Chondrocyte (in vitro differentiated cells): Measurements from ENCODE around the gene NRGN. TPM values are rescaled to one million over a fixed set of nuclear protein-coding genes. Genes with fewer than 3 reads are reported as not detected.
A peak's percentile ranks its signal among the peaks of the same experiment; 100 is the strongest.

Source experiments
- DNase-seq: peaks from one replicate; pipeline ENCODE4 v3.0.0; 2021; ENCODE audit warnings: mixed read lengths, low spot score
- H3K27ac Mint-ChIP-seq: one replicate; pipeline ENCODE4 v1.8.0; 2021; ENCODE audit warnings: mild to moderate bottlenecking, moderate library complexity, mixed read lengths; ENCODE audit not compliant: unreplicated experiment
- H3K27me3 Mint-ChIP-seq: 2 replicates; pipeline ENCODE4 v1.8.0; 2021; ENCODE audit warnings: low read depth, mixed read lengths
- H3K36me3 Mint-ChIP-seq: 2 replicates; pipeline ENCODE4 v1.8.0; 2021; ENCODE audit warnings: low read depth, mixed read lengths
- H3K4me1 Mint-ChIP-seq: 2 replicates; pipeline ENCODE4 v1.8.0; 2021; ENCODE audit warnings: low read depth, mild to moderate bottlenecking, mixed read lengths
- H3K4me3 Mint-ChIP-seq: one replicate; pipeline ENCODE4 v1.8.0; 2021; ENCODE audit warnings: mild to moderate bottlenecking, moderate library complexity, mixed read lengths; ENCODE audit not compliant: unreplicated experiment
- H3K9me3 Mint-ChIP-seq: 2 replicates; pipeline ENCODE4 v1.8.0; 2021; ENCODE audit warnings: low read depth, mixed read lengths
- total RNA-seq: library from RNA; stranded (reverse); gene quantifications from 3 replicates; pipeline ENCODE4 v1.2.1, GENCODE V29; 2021
- TF ChIP-seq, protein P1 (sequence below): fragments of 200-600 bp; sonication (generic); IDR thresholded peaks from 2 replicates; pipeline ENCODE4 v1.5.0; 2021; ENCODE audit warnings: antibody characterized with exemption, mild to moderate bottlenecking, moderate library complexity

The NRGN gene
- total RNA-seq, 1 donor from 2014 or later, result 1.8 TPM

DNA sequence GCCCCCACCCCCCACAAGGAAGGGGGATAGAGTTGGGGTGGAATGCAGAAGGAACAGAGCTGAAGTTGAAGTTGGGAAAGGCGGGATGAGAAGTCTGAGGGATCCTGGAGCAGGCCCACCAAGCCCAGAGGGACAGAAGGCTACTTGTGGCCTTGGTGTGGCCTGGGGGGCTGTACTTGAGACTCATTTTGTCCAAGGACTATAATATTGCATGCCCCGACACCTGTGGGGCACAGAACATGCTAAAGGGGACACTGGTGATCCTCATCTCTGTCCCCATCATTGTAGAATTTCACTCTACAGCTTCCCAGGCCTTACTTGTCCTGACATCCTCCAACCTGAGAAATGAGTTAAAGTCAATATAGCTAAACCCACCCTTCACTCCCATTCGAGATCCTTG, 21.1 kb downstream of the NRGN start:
- Mint-ChIP-seq H3K27me3 (peaks cover 9% of the 10 kb centered on the region), H3K36me3 (peaks cover 4% of the 10 kb centered on the region), H3K27ac (no peak overlapping the region), H3K4me3 (peak overlapping the region; percentile 35), H3K4me1 (peaks cover 29% of the 10 kb centered on the region), H3K9me3 (no peaks in the 10 kb centered on the region)
- no peak for DNase-seq
- TF ChIP-seq, protein P1, sequence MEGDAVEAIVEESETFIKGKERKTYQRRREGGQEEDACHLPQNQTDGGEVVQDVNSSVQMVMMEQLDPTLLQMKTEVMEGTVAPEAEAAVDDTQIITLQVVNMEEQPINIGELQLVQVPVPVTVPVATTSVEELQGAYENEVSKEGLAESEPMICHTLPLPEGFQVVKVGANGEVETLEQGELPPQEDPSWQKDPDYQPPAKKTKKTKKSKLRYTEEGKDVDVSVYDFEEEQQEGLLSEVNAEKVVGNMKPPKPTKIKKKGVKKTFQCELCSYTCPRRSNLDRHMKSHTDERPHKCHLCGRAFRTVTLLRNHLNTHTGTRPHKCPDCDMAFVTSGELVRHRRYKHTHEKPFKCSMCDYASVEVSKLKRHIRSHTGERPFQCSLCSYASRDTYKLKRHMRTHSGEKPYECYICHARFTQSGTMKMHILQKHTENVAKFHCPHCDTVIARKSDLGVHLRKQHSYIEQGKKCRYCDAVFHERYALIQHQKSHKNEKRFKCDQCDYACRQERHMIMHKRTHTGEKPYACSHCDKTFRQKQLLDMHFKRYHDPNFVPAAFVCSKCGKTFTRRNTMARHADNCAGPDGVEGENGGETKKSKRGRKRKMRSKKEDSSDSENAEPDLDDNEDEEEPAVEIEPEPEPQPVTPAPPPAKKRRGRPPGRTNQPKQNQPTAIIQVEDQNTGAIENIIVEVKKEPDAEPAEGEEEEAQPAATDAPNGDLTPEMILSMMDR, result no peak

DNA sequence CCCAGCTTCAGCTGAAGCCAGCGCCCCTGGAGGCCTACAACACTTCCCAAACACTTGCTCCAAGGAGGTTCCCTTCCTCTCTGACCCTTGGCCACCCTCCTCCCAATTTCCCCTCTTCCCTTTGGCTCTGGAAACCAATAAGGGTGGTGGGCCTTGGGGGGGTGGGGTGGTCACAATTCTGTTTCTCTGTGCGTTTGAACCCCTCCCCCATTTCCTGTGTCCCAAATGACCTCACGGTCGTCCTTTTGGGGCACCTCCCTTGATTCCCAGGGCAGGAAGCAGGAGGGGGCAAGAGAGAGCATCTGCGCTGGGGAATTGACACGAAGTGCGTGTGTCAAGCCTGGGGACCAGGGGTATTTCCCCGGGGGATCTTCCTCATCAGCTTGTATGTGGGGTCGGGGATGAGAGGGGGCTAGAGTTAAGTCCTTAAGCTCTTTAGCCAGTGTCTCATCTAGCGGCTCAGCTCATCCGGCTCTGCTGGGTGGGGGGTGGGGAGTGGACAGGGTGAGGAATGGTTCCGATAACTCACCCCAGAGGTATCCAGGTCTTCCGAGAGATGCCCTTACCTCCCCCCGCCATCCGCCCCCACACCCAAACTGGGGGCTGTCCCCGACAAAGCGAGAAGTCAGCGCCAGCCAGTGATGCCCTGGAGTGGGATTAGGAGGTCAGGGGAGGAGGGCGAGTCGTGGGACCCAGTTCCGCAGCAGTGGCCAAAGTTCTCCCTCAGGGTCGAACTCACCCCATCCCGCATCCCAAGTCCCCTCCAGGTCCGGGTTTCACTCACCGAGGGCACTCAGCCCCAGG, 21.8 kb downstream of the NRGN start:
- H3K27me3 Mint-ChIP-seq, result peaks cover 9% of the 10 kb centered on the region

DNA sequence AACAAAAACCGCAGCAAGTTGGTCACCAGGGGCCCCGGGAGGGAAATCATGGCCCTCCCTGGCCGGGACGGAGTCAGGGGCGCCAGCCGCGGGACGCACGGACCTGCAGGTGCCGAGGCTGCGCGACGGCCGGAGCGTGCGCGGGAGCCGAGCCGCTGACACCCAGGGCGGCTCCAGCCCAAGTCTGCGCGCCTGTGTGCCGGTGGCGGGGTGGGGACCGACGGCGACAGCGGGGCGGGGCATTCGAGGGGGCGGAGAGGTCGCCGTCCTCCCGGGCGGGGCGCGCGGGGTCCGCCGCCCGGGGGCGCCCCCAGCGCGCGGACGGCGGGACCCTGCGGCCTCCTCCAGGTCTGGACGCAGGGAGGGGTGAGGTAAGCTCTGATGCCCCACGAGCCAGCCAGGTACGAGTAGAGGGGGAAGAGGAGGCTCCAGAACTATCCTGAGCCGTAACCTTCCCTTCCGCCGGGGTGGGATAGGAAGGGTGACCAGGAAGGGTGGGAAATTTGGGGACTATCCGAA, 22.4 kb downstream of the NRGN start, which contains the start of gene ESAM:
TSS of gene ESAM (minus strand) at position 186 of the 519 bp plus-strand sequence. CDS start at position 50, 136 bp downstream.
- Mint-ChIP-seq H3K27me3 (peaks cover 9% of the 10 kb centered on the region), H3K9me3 (no peaks in the 10 kb centered on the region), H3K27ac (peak within 1 kb of the TSS; percentile 76), H3K36me3 (peaks cover 9% of the 10 kb centered on the region), H3K4me1 (peaks cover 29% of the 10 kb centered on the region), H3K4me3 (peak within 1 kb of the TSS; percentile 88)
- TF ChIP-seq, protein P1, result no peak
- DNase-seq, result no peak

More for the DNA sequence above, 21.8 kb downstream of the NRGN start:
- H3K4me1 Mint-ChIP-seq, result peaks cover 29% of the 10 kb centered on the region
- no peaks in the 10 kb centered on the region for H3K9me3 Mint-ChIP-seq
- no peak overlapping the region for H3K27ac Mint-ChIP-seq
- DNase-seq, result no peak
- TF ChIP-seq, protein P1, result no peak
- H3K36me3 Mint-ChIP-seq, result peaks cover 7% of the 10 kb centered on the region
- H3K4me3 Mint-ChIP-seq, result peak overlapping the region; percentile 41

DNA sequence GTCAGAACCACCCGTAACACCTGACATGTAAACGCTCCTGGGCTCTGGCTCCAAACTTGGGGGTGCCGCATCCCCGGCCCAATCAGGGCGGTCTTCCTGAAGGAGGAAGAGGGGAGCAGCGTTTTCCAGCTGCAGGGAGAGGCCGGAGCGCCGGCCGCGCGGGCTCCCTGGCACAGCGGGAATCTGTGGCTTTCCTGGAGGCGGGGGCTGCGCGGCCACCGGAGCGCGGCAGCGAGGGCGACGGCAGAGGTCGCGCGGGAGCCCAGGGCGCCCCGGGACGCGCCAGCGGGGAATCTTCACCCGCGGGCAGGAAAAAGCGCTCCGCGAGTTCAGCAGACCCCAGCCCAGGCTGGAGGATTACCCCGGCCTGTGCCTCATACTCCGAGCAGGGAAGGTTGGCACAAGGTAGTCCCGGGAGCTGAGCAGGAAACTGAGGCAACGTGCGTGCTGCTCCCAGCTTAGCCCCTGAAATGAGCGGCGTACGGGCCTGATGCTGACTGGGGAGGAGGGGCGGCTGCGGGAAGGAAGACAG, 22.9 kb downstream of the NRGN start:
- H3K4me1 Mint-ChIP-seq, result peaks cover 29% of the 10 kb centered on the region
- no peak overlapping the region for H3K27ac Mint-ChIP-seq

More for the DNA sequence above, 22.9 kb downstream of the NRGN start:
- Mint-ChIP-seq H3K36me3 (peaks cover 11% of the 10 kb centered on the region), H3K9me3 (no peaks in the 10 kb centered on the region), H3K27me3 (peaks cover 9% of the 10 kb centered on the region), H3K4me3 (peak overlapping the region; percentile 88)
- no peak for DNase-seq
- TF ChIP-seq, protein P1, result no peak
